ENCODE results near the gene PDPN.

Gene PDPN

GRCh38 chr1:13581446-13581845, 2.2 kb upstream of the PDPN start:
- no peak for DNase-seq

DNA sequence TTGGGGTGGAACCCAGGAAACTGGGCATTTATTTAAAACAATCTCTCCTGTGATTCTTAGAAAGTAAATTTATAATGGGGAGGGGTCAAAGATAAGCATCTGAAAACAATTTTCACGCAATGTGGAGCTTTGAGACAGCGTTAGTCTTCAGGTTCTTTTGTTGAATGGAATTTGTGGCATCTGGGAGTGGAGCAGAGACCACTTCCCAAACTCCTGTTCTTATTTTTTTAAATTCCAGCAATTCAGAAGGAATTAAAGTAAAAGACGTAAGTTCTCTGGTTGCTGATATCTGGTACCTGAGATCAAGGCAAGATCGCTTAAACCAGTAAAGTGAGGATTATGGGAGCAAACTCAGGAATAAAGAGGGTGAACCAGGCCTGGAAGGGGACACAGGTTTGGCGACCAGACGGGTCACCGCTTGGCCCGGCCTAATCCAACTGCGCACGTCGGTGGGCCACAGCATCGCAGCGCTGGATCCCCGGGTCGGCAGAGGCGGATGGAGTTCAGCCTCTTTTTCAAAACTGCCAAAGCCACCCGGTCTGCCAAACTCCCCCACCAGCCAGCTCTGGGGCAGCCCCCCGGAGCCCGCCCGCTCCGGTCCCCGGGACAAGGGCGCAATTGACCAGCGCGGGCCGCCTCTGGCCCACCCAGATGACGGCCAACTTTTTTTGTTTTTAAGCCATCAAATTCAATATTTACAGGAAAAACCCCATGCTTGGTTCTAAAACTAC, 754 bp upstream of the PDPN start:
- no peak for DNase-seq

GRCh38 chr1:13583966-13584791, 547 bp downstream of the PDPN start:
- DNase-seq, result no peak

DNA sequence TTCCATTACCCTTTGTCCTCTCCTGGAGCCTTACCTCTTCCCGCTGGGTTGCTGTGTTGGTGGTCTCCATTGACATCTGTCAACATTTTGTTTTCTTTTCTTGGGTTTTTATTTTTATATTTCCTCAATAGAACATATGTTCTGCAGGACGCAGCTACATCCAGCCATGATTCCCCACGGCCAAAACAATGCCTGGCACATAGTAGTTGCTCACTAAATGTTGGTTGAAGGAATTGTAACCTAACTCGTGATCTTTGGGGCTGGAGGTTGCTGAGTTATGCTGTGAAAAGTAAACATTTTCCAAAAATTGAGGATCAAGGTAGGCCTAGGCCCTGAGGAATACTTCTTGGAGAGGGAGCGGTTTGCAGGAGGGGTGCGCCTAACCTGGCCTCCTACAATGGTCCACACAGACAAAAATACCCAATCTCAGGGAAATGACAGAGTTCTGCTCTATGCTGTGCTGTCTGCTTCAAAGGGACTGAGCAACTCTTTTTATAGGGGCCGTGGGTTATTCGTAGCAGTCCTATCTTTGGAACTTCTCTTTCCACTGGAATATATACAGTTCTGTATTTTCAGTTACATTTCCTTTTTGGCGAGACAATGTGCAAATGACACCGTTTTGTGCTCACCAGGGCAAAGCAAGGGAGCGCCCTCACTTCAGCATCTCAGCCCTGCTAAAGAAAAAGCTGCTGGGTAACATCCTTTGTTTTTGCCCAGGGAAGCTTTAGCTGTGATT, 1.4 kb downstream of the PDPN start:
- no peak for DNase-seq

- no peak for DNase-seq
Observed at GRCh38 chr1:13585612-13585991, 2.0 kb downstream of the PDPN start.

DNA sequence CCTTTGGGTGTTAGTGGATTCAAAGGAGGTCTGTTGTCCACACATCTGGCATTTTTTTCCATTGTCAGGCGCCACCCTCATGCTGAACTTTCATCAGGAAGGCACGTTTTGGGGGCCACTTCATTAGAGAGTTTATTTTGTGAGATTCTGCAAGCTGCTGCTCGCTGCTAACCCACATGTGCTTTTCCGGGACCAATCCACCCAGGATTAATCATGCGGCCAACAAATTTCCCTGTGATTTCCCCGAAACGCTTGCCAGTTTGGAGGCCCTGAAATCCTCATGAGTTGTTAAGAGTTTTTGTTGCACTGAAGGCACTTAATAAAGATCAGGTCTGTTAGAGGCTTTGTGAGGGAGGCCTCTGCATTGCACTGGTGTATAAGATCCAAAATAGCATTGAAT, 2.4 kb downstream of the PDPN start:
- no peak for DNase-seq

DNA sequence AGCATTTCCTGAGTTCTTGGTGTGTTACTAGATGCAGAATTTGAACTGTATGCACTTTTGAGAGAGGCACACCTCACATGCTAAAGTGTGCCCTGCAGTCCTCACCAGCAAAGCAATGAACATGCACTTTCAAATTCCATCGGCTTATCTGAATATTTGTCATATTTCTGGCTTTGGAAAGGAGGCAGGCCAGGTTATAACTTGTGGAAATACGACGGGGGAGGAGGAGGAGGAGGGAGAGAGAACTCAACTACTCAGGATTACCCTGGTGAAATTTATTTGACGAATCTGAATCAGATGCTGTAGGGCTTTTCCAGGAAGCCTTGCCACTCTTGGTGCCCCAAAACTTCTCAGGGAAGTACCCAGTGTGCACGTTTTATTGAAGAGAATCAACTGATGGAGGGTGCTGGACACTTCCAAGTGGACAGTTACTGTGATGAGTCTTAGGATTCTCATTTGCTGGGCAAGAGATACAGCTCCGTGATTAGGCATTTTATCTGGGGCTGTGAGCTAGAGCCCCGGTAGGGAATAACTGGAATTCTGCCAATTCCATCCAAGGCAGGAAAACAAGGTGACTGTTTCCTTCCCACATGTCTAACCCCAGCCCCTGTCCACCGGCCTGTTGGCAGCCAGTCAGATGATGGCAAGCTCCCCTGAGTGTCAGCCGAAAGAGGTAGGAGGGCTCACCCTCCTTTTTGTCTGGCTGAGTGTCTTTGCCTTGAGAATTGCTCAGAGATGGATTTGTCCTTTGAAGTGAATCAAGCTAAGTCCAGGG, 3.8 kb downstream of the PDPN start:
- no peak for DNase-seq

GRCh38 chr1:13588946-13589796, 5.5 kb downstream of the PDPN start:
- no peak for DNase-seq

GRCh38 chr1:13590486-13590885, 6.9 kb downstream of the PDPN start:
- no peak for DNase-seq

DNA sequence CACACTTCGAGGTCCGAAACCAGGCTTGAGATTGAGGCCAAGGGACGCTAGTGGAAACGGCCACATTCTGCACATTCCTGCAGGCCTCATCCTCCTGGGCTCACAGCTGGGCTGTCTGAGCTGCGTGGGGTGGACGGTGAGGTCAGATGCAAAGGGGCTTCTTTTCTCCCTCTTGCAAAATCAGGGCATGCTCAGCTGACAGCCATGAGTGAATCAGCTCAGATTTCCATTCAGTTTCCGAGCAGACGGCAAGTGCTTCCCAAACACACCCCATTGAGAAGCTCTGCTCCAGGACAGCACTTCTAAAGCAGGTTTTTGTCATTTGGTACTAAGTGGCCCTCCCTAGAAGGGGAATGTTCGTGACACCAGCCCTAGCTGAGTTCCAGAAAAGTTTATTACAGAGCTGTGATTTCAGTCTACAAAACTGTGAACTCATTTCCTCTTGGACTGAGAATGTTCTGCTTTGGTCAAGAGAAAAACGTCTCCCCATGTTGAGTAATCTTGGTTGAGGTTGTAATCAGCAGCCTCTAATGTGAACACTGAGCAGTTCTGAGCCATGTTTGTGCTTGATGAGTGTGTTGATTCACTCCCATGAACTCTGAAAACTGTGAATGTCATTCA, 10.0 kb downstream of the PDPN start:
- no peak for DNase-seq

DNA sequence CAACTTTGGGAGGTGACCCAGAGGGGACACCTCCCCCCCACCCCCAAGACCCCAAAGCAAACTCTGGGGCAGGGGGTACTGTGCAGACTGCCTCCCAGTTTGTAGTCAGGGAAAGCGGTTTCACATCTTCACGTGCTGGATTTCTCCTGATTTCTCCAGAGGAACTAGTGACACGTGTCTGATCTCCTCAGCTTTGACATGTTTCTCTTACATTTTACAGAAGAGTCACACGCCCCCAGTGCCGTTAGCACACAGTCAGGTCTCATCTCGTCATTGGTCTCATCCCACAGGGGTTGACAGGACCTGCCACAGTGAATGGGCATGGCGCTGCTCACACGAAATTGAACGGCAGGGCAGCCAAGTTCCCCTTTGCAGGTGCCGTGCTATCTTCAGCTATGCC, 11.8 kb downstream of the PDPN start:
- DNase-seq, result no peak

- no peak for DNase-seq
Observed at GRCh38 chr1:13597166-13597565, 13.5 kb downstream of the PDPN start.

DNA sequence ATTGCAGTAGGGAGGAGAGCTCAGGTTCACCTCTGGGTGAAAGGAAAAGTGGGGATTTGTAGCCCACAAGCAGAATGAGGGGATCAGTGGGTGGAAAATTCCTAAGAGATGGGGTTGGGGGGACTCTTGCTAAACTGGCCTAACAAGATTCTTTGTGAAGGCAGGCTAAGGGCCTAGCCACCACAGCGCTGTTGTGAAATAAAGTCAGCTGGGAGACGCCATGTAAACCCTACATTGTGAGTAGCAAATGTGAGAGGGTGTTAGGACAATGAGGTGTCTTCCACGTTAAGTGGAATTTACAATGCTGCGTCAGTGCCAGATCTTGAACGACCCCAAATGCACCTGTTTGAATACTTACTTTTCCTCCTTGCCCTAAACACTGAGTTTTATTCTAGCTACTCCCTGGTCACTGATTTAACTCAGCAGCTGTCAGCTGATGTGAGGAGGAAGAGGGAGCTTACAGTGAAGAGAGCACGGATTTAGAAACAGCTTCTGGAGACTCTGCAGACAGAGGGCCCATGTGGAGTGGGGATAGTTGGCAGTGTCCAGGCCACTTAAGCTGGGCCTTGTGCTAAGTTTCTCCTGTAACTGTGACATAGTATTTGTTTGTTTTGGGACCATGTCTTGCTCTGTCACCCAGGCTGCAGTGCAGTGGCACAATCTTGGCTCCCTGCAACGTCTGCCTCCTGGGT, 17.3 kb downstream of the PDPN start:
- DNase-seq, result no peak

GRCh38 chr1:13604176-13604575, 20.5 kb downstream of the PDPN start:
- no peak for DNase-seq

- DNase-seq, result no peak
Observed at GRCh38 chr1:13604721-13605120, 21.1 kb downstream of the PDPN start.

DNA sequence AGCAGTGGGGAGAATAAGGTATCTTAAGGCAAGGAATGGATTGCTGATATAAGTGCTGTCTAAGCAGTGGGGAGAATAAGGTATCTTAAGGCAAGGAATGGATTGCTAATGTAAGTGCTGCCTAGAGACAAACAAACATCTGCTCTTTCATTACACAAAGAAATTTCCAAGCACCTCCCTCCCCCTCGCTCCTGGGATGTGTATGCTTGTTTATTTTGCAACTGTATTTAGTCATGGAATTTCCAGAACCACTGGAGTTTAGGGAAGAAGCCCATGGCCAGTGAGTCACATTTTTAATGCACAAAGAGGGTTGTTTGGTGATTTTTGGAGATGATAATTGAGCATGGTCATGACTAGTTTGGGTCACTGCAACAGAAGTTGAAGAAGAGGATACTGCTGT, 21.5 kb downstream of the PDPN start:
- DNase-seq, result no peak

DNA sequence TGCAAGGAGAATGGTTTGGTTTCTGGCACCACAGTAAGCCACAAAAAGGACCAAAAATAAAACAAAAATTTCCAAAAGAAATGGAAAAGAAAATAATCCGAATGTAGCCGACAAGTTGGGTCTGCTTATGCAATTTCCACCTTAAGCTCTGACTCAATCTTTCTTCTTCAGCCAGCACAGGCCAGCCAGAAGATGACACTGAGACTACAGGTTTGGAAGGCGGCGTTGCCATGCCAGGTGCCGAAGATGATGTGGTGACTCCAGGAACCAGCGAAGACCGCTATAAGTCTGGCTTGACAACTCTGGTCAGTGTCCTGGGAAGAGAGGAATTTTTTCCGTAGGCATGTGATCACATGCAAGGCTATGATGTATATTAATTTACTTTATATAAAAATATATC, 23.4 kb downstream of the PDPN start:
- DNase-seq, result no peak

GRCh38 chr1:13616234-13616633, 32.6 kb downstream of the PDPN start:
- DNase-seq, result no peak

- no peak for DNase-seq
Observed at GRCh38 chr1:13617108-13617507, 33.5 kb downstream of the PDPN start.

DNA sequence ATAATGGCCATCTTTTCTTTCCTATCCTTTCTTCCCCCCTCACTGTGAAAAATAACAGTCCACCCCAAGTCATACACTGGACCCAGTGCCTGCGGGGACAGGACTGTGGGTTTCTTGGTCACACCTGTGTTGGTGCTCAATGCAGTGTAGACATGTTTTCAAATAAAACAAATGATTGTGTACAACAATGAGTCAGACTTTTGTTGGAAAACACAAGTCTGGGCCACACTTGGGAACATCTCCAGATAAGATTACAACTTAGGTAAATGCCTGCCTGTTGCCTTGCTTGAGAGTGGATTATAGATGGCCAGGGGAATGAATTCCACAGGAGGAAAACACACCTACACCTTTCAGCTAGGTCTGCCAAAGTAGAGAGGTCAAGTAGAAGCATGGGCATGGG, 34.1 kb downstream of the PDPN start:
- DNase-seq, result no peak

DNA sequence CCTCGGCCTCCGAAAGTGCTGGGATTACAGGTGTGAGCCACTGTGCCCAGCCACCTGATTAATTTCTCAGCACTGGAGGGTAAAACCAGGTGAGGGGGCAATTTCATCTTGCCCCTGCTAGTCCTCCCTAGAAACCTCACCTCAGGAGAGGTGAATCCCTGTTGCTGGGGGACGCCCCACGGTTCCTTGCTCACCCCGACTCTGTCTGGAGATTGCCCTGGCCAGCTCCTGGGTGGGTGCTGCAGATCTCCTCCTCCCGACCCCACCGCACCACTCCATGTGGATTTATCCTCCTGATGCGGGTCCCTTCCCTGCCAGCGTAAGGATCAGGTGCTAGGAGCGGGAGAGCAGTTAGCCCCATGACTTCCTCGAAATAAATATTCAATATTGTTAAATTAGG, 34.9 kb downstream of the PDPN start:
- DNase-seq, result no peak
